Measurements from ENCODE around the gene COA1.
"Not testable (repeated sequence)": the region's sequence is repeated elsewhere in the genome, so short reads cannot be mapped to it uniquely, and the experiment has no call there.

Gene COA1

GRCh38 chr7:43686991-43687390, 42.3 kb downstream of the COA1 start:
- DNase-seq, result no peak

GRCh38 chr7:43680736-43681135, 48.6 kb downstream of the COA1 start:
- no peak for DNase-seq

GRCh38 chr7:43679210-43680068, 49.9 kb downstream of the COA1 start:
- no peak for DNase-seq

- DNase-seq, result no peak
Observed at GRCh38 chr7:43678315-43678714, 51.0 kb downstream of the COA1 start.

GRCh38 chr7:43677864-43678263, 51.5 kb downstream of the COA1 start:
- DNase-seq, result no peak

GRCh38 chr7:43674559-43675436, 54.5 kb downstream of the COA1 start:
- DNase-seq, result no peak

- not testable (repeated sequence) for DNase-seq
Observed at GRCh38 chr7:43673243-43673976, 55.9 kb downstream of the COA1 start.

- DNase-seq, result no peak
Observed at GRCh38 chr7:43671521-43671920, 57.8 kb downstream of the COA1 start.

- no peak for DNase-seq
Observed at GRCh38 chr7:43669286-43670081, 59.8 kb downstream of the COA1 start.

- DNase-seq, result no peak
Observed at GRCh38 chr7:43668035-43668434, 61.3 kb downstream of the COA1 start.

- no peak for DNase-seq
Observed at GRCh38 chr7:43666938-43667337, 62.4 kb downstream of the COA1 start.

GRCh38 chr7:43664681-43665080, 64.6 kb downstream of the COA1 start:
- no peak for DNase-seq

- DNase-seq, result no peak
Observed at GRCh38 chr7:43660141-43660540, 69.2 kb downstream of the COA1 start.

GRCh38 chr7:43659549-43659896, 69.8 kb downstream of the COA1 start:
- DNase-seq, result no peak

- DNase-seq, result no peak
Observed at GRCh38 chr7:43658718-43659548, 70.4 kb downstream of the COA1 start.

- DNase-seq, result no peak
Observed at GRCh38 chr7:43656997-43657396, 72.3 kb downstream of the COA1 start.

- DNase-seq, result no peak
Observed at GRCh38 chr7:43655584-43655983, 73.7 kb downstream of the COA1 start.

GRCh38 chr7:43653891-43654504, 75.3 kb downstream of the COA1 start:
- DNase-seq, result no peak

GRCh38 chr7:43653466-43653865, 75.9 kb downstream of the COA1 start:
- DNase-seq, result no peak

GRCh38 chr7:43652364-43652763, 77.0 kb downstream of the COA1 start:
- DNase-seq, result no peak

GRCh38 chr7:43650457-43651052, 78.8 kb downstream of the COA1 start:
- DNase-seq, result no peak

All from NCI-H2171 treated with DMSO at 0.1 percent for 48 hours (cell line).